Measurements from ENCODE around the gene FBN2.

The FBN2 gene

GRCh38 chr5:128498844-128499455, 39.1 kb downstream of the FBN2 start:
- peak; percentile 64 for DNase-seq (ENCODE audit: low read depth)
- no peak overlapping the region for H3K4me3 ChIP-seq (ENCODE audit: low read length)
- TF ChIP-seq, protein P1, sequence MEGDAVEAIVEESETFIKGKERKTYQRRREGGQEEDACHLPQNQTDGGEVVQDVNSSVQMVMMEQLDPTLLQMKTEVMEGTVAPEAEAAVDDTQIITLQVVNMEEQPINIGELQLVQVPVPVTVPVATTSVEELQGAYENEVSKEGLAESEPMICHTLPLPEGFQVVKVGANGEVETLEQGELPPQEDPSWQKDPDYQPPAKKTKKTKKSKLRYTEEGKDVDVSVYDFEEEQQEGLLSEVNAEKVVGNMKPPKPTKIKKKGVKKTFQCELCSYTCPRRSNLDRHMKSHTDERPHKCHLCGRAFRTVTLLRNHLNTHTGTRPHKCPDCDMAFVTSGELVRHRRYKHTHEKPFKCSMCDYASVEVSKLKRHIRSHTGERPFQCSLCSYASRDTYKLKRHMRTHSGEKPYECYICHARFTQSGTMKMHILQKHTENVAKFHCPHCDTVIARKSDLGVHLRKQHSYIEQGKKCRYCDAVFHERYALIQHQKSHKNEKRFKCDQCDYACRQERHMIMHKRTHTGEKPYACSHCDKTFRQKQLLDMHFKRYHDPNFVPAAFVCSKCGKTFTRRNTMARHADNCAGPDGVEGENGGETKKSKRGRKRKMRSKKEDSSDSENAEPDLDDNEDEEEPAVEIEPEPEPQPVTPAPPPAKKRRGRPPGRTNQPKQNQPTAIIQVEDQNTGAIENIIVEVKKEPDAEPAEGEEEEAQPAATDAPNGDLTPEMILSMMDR (IDR thresholded peaks at IDR 0.05; ENCODE audit: insufficient read depth, low read depth, low read length, missing control alignments) = peak; percentile 50

- TF ChIP-seq, protein P1 (IDR thresholded peaks at IDR 0.05; ENCODE audit: insufficient read depth, low read depth, low read length, missing control alignments) = no peak
- H3K4me3 ChIP-seq (ENCODE audit: low read length) = no peak overlapping the region
- DNase-seq (ENCODE audit: low read depth) = no peak
Observed at GRCh38 chr5:128494516-128494915, 43.5 kb downstream of the FBN2 start.

- DNase-seq (ENCODE audit: low read depth) = peak; percentile 19
- H3K4me3 ChIP-seq (ENCODE audit: low read length) = no peak overlapping the region
- TF ChIP-seq, protein P1 (IDR thresholded peaks at IDR 0.05; ENCODE audit: insufficient read depth, low read depth, low read length, missing control alignments) = no peak
Observed at GRCh38 chr5:128493657-128494329, 44.3 kb downstream of the FBN2 start.

GRCh38 chr5:128491291-128491690, 46.8 kb downstream of the FBN2 start:
- no peak overlapping the region for H3K4me3 ChIP-seq (ENCODE audit: low read length)
- peak; percentile 24 for DNase-seq (ENCODE audit: low read depth)
- TF ChIP-seq, protein P1 (IDR thresholded peaks at IDR 0.05; ENCODE audit: insufficient read depth, low read depth, low read length, missing control alignments) = no peak

DNA sequence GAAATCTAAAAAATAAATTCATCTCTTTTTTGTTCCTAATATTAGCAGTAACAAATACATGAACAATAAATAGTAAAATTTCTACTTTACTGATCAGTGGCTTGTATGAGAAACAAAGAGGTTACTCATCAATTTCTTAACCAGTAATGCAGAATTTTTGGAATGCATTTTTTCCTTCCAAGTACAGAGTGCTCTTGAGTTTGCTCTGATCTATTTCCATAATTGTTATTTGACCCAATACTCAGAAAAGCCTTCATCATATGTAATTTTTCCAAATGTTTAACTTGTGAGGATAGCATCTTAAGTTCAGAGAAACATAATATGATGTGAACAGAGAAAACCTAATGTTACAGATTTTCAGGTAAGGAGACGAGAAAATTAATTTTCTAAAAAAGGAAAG, 47.3 kb downstream of the FBN2 start:
- TF ChIP-seq, protein P1 (IDR thresholded peaks at IDR 0.05; ENCODE audit: insufficient read depth, low read depth, low read length, missing control alignments) = no peak
- DNase-seq (ENCODE audit: low read depth) = no peak
- H3K4me3 ChIP-seq (ENCODE audit: low read length) = no peak overlapping the region

DNA sequence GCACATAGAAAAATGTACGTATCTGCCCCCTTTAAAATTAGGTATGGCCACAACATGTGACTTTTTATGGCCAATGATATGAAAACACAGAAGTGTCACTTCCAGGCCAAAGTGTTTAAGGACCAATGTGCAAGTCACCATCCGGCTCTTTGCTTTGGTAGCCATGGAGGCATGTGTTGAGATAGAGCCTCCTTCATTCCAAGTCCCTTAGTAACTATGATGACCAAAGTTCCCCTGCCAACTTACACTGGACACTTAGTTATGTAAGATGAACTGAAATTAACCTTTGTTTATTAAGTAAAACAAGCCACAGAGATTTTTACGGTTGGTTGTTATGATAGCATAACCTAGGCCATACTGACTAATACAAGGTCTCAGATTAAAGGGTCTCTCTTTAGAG, 51.0 kb downstream of the FBN2 start:
- TF ChIP-seq, protein P1 (IDR thresholded peaks at IDR 0.05; ENCODE audit: insufficient read depth, low read depth, low read length, missing control alignments) = no peak
- H3K4me3 ChIP-seq (ENCODE audit: low read length) = no peak overlapping the region
- no peak for DNase-seq (ENCODE audit: low read depth)

- TF ChIP-seq, protein P1 (IDR thresholded peaks at IDR 0.05; ENCODE audit: insufficient read depth, low read depth, low read length, missing control alignments) = no peak
- no peak overlapping the region for H3K4me3 ChIP-seq (ENCODE audit: low read length)
- no peak for DNase-seq (ENCODE audit: low read depth)
Observed at GRCh38 chr5:128483738-128484137, 54.3 kb downstream of the FBN2 start.

Data from epithelial cell of esophagus (primary cell).